ENCODE measurements around the gene HPS1.

Gene HPS1

DNA sequence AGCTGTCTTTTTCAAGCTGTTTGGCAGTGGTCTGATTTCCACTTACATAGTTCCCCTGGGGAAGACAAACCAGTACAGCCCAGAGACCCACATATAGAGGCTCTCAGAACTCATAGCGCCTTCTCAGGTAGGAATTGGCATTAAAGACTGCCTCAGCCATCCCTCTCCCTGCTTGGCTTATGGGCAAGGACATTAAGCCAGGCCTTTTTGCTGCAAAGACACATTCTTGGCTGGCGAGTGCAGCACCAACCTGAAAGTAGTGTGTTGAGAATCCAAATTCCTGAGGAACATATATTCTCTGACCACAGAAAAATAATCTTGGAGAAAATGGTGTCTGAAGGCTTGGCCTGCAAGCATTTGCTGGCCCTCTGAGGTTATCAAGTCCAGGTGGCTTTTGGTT, 39.2 kb upstream of the HPS1 start:
- DNase-seq (ENCODE audit: low read depth in 2 of 2): peak in 1 of 2 donors; percentile 12
- no peak overlapping the region for H3K4me3 ChIP-seq (replicated peaks in 1 of 2; ENCODE audit: low read depth in 2 of 2, low read length in 2 of 2)
- TF ChIP-seq, protein P1, sequence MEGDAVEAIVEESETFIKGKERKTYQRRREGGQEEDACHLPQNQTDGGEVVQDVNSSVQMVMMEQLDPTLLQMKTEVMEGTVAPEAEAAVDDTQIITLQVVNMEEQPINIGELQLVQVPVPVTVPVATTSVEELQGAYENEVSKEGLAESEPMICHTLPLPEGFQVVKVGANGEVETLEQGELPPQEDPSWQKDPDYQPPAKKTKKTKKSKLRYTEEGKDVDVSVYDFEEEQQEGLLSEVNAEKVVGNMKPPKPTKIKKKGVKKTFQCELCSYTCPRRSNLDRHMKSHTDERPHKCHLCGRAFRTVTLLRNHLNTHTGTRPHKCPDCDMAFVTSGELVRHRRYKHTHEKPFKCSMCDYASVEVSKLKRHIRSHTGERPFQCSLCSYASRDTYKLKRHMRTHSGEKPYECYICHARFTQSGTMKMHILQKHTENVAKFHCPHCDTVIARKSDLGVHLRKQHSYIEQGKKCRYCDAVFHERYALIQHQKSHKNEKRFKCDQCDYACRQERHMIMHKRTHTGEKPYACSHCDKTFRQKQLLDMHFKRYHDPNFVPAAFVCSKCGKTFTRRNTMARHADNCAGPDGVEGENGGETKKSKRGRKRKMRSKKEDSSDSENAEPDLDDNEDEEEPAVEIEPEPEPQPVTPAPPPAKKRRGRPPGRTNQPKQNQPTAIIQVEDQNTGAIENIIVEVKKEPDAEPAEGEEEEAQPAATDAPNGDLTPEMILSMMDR (IDR thresholded peaks at IDR 0.05; ENCODE audit: low read depth, low read length): no peak

DNA sequence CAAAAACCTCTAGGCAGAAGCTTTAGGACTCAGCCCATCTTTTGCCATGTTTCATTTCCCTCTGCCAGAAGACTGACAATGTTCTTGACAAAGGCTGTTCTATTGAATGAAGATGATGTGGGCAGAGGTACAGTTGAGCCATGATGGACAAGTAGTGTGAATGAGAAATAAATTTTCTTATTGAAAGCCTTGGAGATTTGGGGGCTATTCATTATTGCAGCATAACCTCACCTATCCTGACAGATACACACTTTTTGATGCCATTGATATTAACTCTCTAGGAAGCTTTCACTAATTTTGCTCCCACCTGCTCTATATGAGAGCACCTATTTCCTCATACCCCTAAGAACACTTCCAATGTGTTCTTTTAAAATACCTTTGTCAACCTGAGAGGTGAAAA, 36.9 kb upstream of the HPS1 start:
- TF ChIP-seq, protein P1 (IDR thresholded peaks at IDR 0.05; ENCODE audit: low read depth, low read length): no peak
- H3K4me3 ChIP-seq (replicated peaks in 1 of 2; ENCODE audit: low read depth in 2 of 2, low read length in 2 of 2): no peak overlapping the region
- DNase-seq (ENCODE audit: low read depth in 2 of 2): no peak

DNA sequence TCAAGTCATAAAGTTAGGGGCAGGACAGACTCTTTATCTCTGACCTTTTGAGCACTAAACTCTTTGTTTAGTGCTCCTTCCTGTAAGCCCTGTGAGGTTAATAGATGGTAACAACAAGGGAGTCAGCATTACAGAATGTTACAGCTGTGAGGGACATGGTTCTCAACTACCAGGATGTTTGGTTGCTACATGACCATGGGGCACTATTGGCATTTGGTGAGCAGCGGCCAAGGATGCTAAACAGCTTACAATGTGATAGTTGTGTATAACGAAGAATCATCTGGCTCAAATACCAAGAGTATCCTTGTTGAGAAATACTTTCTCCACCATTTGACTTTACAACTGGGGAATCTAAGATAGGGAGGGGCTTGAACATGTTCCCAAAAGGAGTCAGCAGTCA, 35.4 kb upstream of the HPS1 start:
- no peak for DNase-seq (ENCODE audit: low read depth in 2 of 2)
- H3K4me3 ChIP-seq (replicated peaks in 1 of 2; ENCODE audit: low read depth in 2 of 2, low read length in 2 of 2): no peak overlapping the region
- TF ChIP-seq, protein P1 (IDR thresholded peaks at IDR 0.05; ENCODE audit: low read depth, low read length): no peak

DNA sequence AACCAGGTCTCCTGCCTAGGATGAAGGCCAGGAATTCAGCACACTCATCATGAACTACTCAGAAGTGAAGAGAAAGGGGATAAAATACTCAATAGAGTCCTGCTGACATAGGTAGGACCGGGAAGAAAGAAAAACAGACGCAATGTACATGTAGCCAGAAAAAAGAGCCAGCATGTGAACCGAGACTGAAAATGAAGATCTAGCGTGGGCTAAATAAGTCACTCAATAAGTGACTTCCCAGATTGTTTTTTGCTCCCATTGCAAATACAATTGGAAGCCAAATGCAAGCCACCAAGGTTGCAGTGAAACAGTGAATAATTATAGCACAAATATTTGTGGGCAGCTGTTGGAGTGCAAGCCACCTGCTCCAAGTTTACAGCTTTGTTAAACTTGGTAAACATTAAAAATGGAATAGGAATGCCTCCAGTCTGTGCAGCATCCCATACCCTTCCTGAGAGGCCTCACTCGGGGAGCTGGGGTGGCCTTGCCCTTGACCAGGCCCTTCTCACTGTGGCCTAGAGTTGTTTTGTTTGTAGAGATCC, 34.7 kb upstream of the HPS1 start:
- no peak overlapping the region for H3K4me3 ChIP-seq (replicated peaks in 1 of 2; ENCODE audit: low read depth in 2 of 2, low read length in 2 of 2)
- TF ChIP-seq, protein P1 (IDR thresholded peaks at IDR 0.05; ENCODE audit: low read depth, low read length): no peak
- no peak for DNase-seq (ENCODE audit: low read depth in 2 of 2)

DNA sequence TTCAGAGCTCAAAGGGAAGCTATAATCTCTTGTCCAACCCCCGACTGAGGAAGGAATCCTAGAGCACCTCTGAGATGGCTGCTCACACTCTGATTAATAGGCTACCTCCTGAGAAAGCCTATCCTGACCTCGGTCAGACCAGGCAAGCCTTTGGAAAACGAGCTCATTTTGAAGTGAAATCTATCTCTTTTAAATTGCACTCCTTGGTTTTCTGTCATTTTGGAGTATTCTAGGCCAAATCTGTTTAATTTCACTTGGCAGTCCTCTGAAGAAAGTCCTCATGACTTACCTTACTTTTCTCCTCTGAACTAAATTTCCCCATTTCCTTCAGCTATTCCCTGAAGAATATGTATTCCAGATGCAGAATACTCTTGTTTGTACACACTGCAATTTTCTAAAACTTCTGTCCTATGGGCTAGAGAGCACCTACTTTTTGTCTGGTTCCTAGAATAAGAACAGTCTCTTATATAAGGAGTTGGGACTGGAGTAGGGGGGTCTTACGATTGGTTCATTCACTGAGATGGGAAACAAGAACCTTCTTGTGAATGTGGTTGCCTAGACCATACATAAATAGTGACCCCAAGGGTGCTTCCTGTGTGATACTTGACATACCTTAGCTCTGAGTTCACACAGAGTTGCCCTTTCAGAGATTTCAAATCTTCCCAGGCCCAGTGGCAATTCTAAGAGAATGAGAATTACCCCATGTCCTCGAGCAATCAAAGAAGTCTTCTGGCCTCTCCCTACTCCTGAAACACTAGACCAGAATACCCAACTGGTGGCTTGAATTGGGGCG, 31.9 kb upstream of the HPS1 start:
- DNase-seq (ENCODE audit: low read depth in 2 of 2): peak in 1 of 2 donors; percentile 7
- TF ChIP-seq, protein P1 (IDR thresholded peaks at IDR 0.05; ENCODE audit: low read depth, low read length): no peak
- no peak overlapping the region for H3K4me3 ChIP-seq (replicated peaks in 1 of 2; ENCODE audit: low read depth in 2 of 2, low read length in 2 of 2)

- H3K4me3 ChIP-seq (replicated peaks in 1 of 2; ENCODE audit: low read depth in 2 of 2, low read length in 2 of 2): no peak overlapping the region
- no peak for DNase-seq (ENCODE audit: low read depth in 2 of 2)
- TF ChIP-seq, protein P1 (IDR thresholded peaks at IDR 0.05; ENCODE audit: low read depth, low read length): no peak
These were observed 31.1 kb upstream of the HPS1 start for GRCh38 chr10:98477861-98478260.

Measured in cardiac fibroblast (primary cell).